Effector CD8-positive, alpha-beta T cell (primary cell): Measurements from ENCODE around the gene ADGRG7.

ENCODE experiments used
- DNase-seq: peaks from one replicate; lab custom pipeline; 2025; lab: John Stamatoyannopoulos, UW

ADGRG7 gene

DNA sequence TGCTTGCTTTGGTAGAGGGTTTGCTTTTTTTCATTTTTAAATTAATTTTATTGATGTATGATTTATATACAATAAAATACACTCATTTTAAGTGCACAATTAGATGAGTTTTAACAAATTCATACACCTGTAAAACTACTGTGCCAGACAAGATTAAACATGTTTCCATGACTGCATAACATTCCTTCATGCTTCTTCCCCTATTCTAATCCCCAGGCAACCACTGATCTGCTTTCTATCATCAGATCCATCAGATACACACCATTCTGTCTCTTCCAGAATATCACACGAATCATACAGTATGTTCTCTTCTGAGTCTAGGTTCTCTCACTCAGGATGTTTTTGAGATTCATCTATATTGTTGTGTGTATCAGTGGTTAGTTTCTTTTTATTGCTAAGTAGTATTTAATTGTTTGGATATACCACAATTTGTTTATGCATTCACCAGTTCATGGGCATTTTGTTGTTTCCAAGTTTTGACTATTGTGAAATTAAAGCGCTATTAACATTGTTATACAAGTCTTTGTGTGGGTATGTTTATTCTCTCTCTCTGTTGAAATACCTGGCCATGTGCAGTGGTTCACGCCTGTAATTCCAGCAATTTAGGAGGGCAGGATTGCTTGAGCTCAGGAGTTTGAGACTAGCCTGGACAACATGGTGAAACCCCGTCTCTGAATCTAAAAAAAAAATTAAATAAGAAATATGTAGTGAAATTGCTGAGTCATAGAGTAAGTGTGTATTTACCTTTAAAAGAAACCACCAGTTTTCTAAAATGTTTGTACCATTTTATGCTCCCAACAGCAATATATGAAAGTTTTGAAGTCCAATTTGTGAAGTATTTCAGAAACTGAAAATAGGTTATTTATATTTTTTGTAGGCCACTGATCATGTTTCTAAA, 92.9 kb downstream of the ADGRG7 start:
- DNase-seq = no peak

DNA sequence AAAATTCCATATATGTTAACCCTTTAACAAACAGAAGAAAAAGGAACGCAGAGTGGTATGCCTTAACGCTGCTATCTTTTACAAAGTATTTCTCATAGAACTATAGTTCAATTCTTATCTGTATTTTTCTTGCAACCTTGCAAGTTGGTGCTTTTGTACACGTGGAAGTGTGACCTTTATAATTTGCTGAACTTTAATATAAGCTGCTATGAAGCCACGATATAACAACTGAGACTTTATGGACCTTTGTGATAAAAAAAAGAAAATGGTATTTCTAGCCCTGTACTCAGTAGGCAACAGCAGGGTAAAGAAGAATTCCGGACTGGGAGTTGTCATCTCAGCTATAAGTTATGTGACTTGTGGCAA, 93.6 kb downstream of the ADGRG7 start:
- no peak for DNase-seq

DNA sequence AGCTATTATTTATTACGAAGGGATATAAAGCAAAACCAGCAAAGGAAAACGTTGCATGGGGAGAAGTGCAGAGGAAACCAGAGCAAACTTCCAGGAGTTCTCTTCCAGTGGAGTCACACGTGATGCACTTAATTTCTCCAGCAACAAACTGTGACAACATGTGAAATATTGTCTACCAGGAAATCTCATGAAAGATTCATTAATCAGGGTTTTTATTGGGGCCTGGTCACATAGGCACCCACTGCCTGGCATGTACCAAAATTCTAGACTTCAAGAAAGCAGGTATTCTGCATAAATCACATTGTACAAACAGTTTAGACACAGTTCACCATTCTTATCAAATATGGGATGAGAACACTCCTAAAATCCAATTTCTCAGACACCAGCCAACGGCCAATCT, 94.5 kb downstream of the ADGRG7 start:
- no peak for DNase-seq

DNA sequence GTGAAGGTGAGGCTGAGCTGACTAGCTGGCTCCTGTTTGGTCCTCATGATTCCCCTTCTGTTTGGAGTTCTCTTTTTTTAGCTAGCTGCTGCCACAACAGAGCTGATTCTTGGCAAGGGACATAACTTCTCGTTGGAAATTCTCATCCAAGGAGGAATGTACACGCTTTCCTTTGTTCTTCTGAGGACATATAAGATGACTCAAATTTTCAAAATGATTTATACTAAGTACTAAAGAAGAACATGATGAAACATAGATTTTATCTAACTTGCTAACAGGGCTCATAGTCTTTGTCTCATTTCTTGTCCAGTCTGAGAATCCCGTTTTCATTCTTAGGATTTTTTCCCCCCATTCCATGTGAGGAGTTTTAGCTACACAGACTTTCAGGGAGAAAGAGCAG, 97.0 kb downstream of the ADGRG7 start:
- DNase-seq = no peak

DNA sequence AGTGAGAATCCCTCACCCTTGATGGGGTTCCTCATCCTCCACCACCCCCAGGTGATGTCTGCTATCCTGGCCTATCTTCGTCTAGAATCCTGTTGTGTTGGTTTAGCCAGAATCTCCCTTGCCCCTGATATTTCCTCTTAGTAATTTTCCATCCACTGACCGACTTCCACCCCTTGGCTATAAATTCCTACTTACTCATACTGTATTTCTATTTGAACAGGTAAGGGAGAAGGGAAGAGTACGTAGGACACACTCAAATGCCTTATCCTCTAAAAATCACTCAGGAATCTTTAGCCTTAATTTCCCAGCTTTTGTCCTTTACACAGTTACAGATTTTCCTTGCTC, 99.2 kb downstream of the ADGRG7 start:
- DNase-seq = no peak

DNA sequence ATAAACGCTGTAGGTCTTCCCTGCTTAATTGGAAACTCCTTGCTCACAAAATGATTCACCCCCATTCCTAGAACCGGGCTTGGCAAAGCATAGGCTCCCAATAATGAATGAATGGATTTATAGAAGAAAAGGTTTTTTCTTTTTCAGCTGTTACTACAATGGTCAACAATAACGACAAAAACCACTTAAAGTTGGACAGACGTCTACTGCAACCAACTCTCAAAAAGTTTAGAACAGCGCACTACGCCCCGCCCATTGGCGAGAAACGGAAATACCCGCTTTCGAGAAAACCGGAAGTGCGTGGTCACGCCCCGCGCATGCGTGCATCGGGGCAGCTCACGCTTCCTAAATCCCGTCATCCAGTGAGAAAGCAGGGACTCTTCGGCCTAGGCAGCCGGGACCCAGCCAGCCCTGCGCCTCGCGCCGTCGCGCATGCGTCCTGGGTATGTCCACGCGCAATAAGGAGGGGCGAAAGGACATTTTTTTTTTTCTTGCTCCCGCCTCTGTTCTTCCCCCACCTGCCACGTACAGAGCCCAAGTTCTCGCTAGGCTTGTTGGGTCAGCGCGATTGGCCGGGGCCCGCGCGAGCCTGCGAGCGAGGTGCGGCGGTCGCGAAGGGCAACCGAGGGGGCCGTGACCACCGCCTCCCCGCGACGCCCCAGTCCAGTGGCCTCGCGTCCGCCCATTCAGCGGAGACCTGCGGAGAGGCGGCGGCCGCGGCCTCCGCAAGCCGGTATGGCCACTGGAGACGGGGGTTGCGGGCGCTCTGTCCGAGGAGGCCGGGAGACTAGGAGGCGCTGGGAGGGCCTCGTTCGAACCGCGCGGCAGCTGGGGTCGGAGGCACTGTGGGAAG, 99.8 kb downstream of the ADGRG7 start, which contains the start of gene TFG:
Gene TFG, plus strand, starts transcription at position 506 of the 853 bp plus-strand sequence. CDS start 4,192 bp downstream, outside the sequence.
- DNase-seq = peak; percentile 98

DNA sequence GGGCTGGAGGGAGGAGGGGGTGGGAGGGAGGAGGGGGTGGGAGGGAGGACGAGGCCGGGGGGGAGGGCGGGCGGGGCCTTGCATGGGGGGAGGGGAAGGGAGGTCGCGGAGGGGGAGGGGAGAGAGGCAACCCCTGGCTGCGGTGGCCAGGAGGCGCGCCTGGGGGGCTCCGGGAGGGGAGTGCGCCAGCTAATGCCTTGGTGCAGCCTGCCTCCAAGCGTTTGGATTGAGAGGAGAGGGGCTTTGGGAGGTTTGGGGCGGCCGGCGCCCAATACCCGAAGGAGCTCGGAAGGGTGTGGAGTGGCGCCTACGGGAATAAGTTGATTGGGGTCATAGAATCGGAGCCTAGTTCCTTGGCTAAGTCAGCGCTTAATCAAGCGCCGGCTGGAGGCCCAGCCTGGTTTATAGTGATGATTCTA, 100.5 kb downstream of the ADGRG7 start:
- DNase-seq = peak; percentile 12

DNA sequence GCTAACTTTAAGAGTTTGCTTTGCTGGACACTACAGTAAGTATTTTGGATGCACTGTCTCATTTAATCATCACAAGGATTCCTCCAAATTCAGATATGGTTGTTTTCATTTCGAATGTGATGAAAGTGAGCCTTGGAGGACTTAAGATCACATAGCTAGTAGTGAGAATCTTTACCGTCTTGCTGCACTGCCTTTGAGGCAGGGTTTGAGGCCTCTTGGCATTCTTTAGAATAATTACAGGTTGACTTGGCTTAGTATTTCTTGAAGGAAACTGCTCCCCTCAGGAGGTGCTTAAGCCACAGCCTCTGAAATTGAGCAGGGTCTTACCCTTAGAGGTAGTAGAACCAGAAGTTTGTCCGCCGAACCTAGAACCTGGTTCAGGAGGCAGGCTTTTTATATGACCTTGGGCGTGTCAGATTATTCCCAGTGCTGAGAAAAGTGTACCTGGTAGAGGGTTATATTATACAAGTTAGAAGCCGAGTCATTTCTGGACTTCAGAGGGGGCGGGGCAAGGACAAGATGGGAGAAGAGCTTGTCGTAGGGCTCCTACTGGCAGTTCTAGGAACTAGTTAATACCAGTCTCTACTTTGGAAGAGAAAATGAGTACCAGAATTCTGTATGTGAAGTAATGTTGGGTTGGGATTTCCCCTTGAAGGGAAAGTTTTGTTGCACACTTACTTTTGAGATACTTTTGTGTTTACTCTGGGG, 101.0 kb downstream of the ADGRG7 start:
- DNase-seq = peak; percentile 5

DNA sequence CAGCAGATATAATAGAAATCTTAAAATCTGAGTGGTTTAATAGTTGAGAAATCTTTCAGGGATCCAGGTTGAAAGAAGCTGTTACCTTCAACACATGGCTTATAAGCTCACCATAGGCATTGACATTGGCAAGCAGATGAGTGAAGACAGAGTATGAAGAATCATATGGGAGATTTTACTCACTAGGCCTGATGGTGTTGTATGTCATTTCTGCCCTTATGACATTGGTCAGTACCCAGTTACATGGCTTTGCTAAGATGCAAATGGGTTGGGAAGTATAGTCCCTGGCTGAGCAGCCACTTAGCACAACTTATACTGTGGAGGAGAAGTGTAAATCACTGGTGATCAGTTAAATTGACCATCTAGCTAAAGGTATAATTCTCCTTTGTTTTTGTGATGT, 105.8 kb downstream of the ADGRG7 start:
- no peak for DNase-seq

DNA sequence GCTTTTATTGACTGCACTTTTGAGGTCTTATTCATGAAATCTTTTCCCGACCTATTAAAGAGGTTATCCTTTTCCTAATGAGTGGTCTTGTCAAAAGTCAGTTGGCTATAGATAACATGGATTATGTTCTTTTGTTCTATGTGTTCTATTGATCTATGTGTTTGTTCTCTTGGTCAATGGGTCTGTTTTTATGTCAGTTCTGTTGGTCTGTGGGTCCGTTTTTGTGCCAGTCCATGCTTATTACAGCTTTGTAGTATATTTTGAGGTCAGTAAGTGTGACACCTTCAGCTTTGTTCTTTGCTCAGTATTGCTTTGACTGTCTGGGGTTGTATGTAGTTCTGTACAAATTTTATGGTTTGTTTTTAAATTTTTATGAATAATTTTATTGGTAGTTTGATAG, 107.7 kb downstream of the ADGRG7 start:
- no peak for DNase-seq

DNA sequence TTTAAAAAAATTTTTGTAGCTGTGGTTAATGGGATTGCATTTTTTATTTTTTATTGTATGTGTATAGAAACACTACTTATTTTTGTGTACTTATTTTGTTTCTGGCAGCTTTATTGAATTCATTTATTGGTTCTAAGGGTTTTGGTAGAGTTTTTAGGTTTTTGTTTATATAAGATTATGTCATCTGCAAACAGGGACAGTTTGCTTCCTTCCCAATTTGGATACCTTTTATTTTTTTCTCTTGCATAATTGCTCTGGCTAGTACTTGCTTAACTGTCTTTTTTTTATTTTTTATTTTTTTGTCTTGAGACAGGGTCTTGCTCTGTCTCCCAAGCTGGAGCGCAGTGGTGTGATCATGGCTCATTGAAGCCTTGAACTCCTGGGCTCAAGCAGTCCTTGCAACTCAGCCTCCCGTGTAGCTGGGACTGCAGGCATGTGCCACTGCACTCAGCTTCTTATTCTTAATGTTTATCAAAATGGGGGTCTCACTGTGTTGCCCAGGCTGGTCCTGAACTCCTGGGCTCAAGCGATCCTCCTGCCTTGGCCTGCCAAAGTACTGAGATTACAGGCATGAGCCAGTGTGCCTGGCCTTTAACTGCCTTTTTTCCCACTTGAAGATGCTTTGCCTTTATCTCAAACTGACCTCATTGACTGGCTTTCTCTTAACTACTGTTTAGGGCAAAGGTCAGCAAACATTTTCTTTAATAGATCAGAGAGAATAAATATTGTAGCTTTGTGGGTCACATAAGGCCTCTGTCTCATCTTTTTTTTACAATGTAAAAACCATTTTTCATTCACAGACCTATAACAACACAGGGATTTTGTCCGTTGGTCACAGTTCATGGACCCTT, 108.5 kb downstream of the ADGRG7 start:
- DNase-seq = no peak

DNA sequence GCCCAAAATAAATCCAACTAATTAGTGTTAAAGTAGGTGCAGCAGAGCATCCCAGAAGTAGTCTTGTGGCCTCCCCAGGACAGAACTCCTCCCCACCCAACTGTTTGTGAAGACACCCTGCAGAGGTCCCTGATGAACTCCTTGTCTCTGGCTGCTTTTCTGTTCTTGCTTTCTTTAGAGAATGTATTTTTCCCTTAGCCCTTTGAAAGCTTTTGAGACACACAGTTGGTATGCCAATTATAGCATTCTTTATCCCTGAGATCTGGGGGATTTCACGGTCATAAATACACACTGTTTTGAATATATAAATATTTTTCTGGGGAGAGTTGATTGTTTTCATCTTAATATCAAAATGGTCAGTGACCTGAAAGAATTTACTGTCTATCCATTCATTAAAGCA, 109.7 kb downstream of the ADGRG7 start:
- DNase-seq = no peak

DNA sequence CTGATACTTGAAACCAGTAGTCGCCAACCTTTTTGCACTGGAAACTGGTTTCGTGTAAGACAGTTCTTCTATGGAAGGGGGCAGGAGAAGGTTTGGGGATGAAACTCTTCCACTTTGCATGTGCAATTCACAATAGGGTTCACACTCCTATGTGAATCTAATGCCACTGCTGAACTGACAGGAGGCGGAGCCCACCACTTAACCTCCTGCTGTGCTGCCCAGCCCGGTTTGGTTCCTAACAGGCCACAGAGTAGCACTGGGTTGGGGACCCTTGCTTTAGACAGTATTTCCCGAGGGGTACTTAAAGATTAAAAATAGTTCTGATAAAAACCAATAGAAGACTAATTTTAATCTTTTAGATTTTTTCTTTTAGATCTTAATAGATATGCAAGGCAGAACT, 111.0 kb downstream of the ADGRG7 start:
- DNase-seq = no peak

DNA sequence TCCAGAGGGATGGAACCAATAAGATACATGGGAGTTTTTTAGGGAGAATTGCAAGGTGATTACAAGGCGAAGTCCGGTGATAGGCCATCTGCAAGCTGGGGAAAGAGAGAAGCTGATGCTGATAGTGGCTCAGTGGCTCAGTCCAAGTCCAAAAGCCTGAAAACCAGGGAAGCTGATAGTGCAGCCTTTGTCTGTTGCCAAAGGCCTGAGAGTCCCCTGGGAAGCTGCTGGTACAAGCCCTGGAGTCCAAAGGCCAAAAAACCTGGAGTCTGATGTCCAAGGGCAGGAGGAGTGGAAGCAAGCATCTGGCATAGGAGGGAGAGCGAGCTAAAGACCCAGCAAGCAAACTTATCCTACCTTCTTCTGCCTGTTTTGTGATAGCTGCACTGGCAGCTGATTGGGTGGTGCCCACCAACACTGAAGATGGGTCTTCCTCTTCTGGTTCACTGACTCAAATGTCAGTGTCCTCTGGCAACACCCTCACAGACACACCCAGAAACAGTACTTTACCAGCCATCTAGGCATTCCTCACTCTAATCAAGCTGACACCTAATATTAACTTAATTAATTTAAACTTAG, 116.6 kb downstream of the ADGRG7 start:
- no peak for DNase-seq

DNA sequence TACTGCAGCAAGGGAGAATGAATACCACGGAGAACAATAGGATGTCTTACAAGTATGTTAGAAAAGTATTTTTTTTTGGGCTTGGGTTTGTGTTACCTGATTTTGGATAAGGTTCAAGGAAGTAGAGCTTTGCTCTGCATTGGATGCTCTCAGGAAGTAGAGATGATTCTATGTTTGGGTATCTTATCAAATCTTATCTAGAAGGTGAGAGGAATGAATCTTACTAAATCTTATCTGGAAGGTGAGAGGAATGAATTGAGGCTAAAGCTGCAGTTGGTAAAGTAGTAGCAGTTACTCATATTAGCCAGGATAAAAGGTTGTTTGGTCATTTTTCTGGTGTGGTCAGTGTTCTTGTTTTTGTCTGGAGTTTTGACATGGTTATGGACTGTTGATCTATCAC, 117.3 kb downstream of the ADGRG7 start:
- no peak for DNase-seq

DNA sequence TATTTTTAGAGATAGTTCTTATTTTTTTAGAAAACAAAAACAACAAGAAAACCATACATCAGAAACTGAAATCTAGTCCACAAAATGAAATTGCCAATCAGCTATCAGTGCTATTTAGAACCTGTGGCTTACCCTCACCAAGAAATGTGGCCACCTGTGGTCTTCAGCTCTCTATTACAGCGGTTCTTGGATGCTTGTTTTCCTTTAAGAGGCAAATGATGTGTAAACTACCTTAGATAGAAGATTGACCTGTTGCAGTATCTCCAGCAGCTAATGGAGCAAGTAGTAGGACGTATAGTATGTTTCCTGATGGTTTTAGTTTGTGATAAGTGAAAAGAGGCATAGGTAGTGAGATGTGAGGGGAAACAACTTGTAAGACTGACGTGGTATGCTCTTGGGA, 121.1 kb downstream of the ADGRG7 start:
- no peak for DNase-seq

DNA sequence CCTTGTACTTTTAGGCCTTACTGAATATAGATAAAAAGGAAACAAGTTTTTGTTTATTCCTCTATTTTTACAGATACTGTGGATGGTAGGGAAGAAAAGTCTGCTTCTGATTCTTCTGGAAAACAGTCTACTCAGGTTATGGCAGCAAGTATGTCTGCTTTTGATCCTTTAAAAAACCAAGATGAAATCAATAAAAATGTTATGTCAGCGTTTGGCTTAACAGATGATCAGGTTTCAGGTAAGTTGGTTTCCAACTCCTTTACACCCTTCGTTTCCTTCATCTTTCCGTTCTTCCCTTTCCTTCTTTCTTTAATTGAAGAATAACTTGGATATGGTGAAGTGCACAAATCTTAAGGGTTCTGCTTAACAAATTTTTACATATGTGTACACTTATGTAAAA, 123.0 kb downstream of the ADGRG7 start:
- DNase-seq = no peak

DNA sequence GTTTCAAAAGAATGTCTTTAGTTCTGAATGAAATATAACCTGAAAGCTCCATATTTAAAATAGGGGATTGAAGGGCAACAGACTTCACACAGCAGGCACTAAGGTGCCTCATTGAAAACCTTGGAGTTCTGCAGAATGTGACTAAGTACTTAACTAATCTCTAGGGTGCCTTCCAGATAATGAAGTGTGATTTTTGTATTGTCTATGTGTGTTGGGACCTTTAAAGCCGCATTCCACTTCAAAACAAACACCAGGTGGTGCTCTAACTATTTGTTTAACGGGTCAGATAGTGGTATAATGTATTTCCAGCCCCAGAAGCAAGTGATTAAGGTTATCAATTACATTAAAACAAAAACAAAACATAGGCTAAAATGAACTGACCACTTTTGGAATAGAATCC, 127.9 kb downstream of the ADGRG7 start:
- no peak for DNase-seq

DNA sequence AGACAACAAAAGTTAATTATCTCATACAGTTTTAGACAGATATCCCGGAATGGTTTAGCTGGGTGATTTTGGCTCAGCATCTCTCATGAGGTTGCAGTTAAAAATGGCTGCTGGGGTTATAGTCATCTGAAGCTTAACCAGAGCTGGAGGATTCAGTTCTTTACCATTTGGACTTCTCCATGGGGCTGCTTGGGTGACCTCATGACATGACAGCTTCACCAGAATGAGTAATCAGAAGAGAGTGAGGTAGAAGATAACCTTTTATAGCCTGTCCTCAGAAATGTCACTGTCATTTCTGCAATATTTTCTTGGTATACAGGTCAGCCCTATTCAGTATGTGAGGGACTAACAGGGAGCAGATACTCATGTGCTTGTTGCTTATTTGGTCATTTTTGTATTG, 130.8 kb downstream of the ADGRG7 start:
- no peak for DNase-seq

DNA sequence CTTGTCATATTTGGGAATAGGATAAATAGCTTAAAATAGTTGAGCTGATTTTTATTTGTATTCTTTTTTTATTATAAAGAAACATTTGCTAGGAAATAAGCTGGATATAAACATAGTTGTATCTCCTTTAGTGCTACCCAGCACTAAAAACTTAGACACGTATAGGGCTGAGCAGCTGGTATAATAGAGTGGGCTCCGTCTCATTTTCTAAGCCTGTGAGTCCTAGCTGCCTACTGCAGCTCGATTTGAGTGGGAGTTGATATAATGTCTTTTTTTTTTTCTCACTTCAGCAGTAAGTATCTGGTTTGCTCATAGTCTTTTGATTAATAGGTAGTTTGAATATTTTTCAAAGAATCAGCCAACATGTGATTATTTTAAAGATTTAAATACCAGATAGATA, 134.1 kb downstream of the ADGRG7 start:
- no peak for DNase-seq

DNA sequence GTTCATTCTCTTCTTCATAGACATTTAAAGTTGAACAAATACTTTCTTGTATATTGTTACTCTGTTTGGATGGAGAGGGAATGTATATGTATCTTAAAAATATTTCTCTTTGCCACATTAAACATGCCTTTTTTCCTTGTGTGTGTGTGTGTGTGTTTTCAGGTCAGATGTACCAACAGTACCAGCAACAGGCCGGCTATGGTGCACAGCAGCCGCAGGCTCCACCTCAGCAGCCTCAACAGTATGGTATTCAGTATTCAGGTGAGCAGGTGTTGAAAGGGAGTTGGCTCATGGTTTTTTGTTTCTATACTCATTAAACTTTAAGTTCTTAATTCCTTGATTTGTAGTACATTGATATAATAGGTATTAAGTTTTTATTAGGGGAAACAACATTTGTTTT, 135.3 kb downstream of the ADGRG7 start:
- no peak for DNase-seq
